Omental fat pad (tissue), 4 donors: ENCODE measurements around the gene CTNNAL1. TPM values are rescaled to one million over a fixed set of nuclear protein-coding genes. Genes with fewer than 3 reads are reported as not detected.
A peak's percentile ranks its signal among the peaks of the same experiment; 100 is the strongest.

Experiments
- ATAC-seq: fragments of 150-250 bp; one replicate; pipeline ENCODE4 v1.9.1; 2016; ENCODE audit warnings: mild to moderate bottlenecking, moderate library complexity; ENCODE audit not compliant: low FRiP score
- DNase-seq: peaks from one replicate; pipeline ENCODE4 v3.0.0-alpha.2; 2019; ENCODE audit warnings: low spot score
- total RNA-seq, 4 donors: library from RNA; depleted of rRNA; stranded (reverse); fragments of >200 nt; gene quantifications; one replicate each; pipeline ENCODE4 v1.1.0, GENCODE V29; 2016
- TF ChIP-seq, protein P1 (sequence below), 3 donors: fragments of 450-650 bp; IDR thresholded peaks; one replicate each; pipeline ENCODE4 v1.5.1; 2016 to 2017; ENCODE audit warnings: antibody characterized with exemption in 3 of 3, mild to moderate bottlenecking in 3 of 3, moderate library complexity in 2 of 3

CTNNAL1 gene
- total RNA-seq, 4 donors from 2014 or later: 34.5 to 57.3 (median 46.5) TPM

GRCh38 chr9:109011231-109011671, 2.0 kb downstream of the CTNNAL1 start:
- no peak for DNase-seq
- ATAC-seq: peak; percentile 30
- TF ChIP-seq, protein P1, sequence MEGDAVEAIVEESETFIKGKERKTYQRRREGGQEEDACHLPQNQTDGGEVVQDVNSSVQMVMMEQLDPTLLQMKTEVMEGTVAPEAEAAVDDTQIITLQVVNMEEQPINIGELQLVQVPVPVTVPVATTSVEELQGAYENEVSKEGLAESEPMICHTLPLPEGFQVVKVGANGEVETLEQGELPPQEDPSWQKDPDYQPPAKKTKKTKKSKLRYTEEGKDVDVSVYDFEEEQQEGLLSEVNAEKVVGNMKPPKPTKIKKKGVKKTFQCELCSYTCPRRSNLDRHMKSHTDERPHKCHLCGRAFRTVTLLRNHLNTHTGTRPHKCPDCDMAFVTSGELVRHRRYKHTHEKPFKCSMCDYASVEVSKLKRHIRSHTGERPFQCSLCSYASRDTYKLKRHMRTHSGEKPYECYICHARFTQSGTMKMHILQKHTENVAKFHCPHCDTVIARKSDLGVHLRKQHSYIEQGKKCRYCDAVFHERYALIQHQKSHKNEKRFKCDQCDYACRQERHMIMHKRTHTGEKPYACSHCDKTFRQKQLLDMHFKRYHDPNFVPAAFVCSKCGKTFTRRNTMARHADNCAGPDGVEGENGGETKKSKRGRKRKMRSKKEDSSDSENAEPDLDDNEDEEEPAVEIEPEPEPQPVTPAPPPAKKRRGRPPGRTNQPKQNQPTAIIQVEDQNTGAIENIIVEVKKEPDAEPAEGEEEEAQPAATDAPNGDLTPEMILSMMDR (IDR thresholded peaks at IDR 0.05): no peak

DNA sequence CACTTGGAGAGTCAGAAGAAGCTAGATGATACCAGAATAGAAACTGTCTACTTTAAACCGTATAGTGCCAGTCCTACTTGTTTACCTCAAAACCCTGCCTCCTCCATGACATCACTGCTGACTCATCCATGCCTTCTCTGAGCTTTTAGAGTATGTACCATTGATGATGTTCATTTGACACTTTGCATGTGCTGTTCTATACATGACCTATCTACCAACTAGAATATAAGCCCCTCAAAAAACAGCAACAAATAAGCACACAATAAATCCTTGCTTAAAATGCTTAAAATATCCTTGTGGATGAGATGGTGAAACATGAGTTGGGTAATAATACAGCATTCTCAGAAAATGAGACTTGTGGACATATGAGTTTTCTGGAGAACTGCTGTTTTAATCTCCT, 2.6 kb downstream of the CTNNAL1 start:
- DNase-seq (no peak), ATAC-seq (peak; percentile 19)
- TF ChIP-seq, protein P1 (IDR thresholded peaks at IDR 0.05): no peak

DNA sequence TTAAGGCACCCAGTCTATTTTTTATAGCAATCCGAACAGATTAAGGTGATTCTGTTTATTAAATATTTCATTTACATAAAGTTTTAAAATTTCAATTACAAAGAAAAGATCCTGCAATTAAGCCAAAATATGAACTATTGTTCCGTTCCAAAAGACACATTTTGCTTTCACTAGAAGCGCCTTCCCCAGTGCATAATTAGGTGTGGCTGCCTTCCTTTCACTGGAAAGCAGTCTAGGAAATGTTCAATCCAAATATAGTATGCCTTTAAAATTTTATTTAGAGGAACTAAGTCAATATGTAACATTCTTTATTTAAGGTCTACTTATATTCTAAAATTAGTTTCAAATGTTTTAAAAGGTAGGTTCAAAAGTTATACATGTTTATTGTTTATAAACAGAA, 7.6 kb downstream of the CTNNAL1 start:
- DNase-seq (no peak), ATAC-seq (no peak)
- TF ChIP-seq, protein P1 (IDR thresholded peaks at IDR 0.05): no peak

DNA sequence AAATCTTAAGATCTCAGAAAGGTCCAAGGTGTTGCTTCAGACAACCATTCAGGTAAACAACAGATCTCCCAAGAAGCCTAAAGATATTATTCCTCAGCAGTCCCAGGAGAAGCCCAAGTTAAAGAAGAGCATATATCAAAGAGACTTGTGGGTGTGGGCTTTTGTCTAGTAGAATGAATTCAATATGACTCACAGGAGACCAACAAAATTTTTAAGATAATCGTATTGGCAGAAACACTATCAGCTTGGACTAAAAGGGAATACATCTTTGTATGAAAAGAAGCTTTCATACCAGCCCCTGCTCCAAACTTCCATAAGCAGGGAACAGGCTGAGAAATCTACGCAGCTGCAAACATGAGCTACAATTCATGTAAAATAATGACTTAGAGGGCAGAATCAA, 10.2 kb downstream of the CTNNAL1 start:
- ATAC-seq: no peak

DNA sequence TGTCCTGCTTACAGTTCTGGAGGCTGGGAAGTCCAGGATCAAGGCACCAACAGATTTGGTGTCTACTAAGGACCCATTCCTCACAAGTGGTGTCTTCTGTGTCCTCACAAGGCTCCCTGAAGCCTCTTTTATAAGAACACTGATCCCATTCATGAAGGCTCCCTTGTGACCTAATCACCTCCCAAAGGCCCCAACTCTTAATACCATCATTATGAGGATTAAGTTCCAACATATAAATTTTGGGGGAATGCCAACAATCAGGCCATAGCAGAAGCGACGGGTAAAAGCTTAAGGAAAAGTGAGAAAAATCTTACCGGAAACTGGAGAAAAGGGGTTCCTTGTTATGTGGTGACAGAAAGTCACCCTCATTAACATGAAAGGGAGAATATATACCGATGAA, 11.2 kb downstream of the CTNNAL1 start:
- no peak for DNase-seq
- no peak for ATAC-seq
- TF ChIP-seq, protein P1 (IDR thresholded peaks at IDR 0.05): no peak

More for the DNA sequence above, 10.2 kb downstream of the CTNNAL1 start:
- TF ChIP-seq, protein P1 (IDR thresholded peaks at IDR 0.05): no peak
- DNase-seq: no peak

DNA sequence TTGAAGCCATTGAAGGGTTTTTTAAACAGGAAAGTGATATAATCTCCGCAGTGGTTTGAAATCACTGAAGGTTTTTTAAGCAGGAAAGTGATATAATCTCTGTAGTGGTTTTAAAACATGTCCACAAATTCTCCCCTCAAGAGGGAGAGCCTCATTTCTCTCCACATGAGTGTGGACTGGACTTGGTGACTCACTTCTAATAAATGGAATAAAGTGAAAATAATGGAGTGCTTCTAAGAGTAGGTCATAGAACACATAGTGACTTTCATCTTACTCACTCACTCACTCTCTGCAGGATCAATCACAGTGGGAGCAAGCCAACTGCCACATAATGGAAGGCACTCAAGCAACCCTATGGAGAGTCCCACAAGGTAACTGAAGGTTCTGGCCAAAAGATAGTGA, 12.0 kb downstream of the CTNNAL1 start:
- TF ChIP-seq, protein P1 (IDR thresholded peaks at IDR 0.05): no peak
- ATAC-seq (peak; percentile 60), DNase-seq (no peak)

GRCh38 chr9:108997112-108997511, 16.2 kb downstream of the CTNNAL1 start:
- TF ChIP-seq, protein P1 (IDR thresholded peaks at IDR 0.05): no peak
- DNase-seq: no peak
- no peak for ATAC-seq
